Measurements from ENCODE around the gene PXDN.

GRCh38 chr2:1767939-1768691 lies 23.8 kb upstream of the PXDN start:
- TF ChIP-seq MAX (IDR thresholded peaks at IDR 0.05) (no peak), TAF1 (CRISPR knock-in tag; IDR thresholded peaks at IDR 0.05) (no peak), HCFC1 (IDR thresholded peaks at IDR 0.05; ENCODE audit: low read depth, low read length) (no peak), BCLAF1 (IDR thresholded peaks at IDR 0.05) (no peak), ZBTB39 (CRISPR knock-in tag; IDR thresholded peaks at IDR 0.05) (no peak), TRIM24 (CRISPR knock-in tag; IDR thresholded peaks at IDR 0.05) (no peak), CTCF (CRISPR knock-in tag; IDR thresholded peaks at IDR 0.05) (no peak), HOXA9 (CRISPR knock-in tag; IDR thresholded peaks at IDR 0.05; ENCODE audit: borderline replicate concordance) (no peak), ZFAT (CRISPR knock-in tag; conservative IDR thresholded peaks at IDR 0.05) (no peak), AKAP8 (CRISPR knock-in tag; IDR thresholded peaks at IDR 0.05) (no peak), RAD21 (CRISPR knock-in tag; IDR thresholded peaks at IDR 0.05) (no peak)
